ENCODE measurements around the gene TMEM184C.

GRCh38 chr4:147616849-147617172 lies 386 bp upstream of the TMEM184C start:
- TF ChIP-seq, protein P1, sequence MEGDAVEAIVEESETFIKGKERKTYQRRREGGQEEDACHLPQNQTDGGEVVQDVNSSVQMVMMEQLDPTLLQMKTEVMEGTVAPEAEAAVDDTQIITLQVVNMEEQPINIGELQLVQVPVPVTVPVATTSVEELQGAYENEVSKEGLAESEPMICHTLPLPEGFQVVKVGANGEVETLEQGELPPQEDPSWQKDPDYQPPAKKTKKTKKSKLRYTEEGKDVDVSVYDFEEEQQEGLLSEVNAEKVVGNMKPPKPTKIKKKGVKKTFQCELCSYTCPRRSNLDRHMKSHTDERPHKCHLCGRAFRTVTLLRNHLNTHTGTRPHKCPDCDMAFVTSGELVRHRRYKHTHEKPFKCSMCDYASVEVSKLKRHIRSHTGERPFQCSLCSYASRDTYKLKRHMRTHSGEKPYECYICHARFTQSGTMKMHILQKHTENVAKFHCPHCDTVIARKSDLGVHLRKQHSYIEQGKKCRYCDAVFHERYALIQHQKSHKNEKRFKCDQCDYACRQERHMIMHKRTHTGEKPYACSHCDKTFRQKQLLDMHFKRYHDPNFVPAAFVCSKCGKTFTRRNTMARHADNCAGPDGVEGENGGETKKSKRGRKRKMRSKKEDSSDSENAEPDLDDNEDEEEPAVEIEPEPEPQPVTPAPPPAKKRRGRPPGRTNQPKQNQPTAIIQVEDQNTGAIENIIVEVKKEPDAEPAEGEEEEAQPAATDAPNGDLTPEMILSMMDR (conservative IDR thresholded peaks at IDR 0.05; ENCODE audit: low read length) = no peak
- TF ChIP-seq EZH2phosphoT487 (IDR thresholded peaks at IDR 0.05; ENCODE audit: borderline replicate concordance, low read depth, low read length) = no peak

Measured in OCI-LY7 (cell line).